GM04504 (cell line): ENCODE measurements around the gene CACNA1G.

Experiments used
- DNase-seq: peaks from one replicate; pipeline ENCODE4 v3.0.0-alpha.2; 2012; ENCODE audit warnings: low read depth

Gene CACNA1G

DNA sequence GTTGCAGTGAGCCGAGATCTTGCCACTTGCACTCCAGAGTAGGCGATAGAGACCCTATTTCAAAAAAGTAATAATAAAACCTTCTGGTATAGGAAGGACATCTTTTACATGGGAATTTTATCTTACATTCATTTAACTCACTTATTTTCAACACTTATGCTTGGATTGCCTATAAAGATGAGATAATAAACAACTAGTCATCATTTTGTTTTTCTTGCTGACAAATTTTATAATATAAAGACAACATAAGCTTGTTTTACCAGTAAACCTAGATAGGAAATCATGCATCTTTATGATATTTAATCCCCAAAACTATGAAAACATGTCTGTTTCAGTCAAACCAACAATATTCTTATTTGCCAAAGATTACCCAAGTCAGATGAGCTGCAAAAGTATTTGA, 91.1 kb downstream of the CACNA1G start:
- no peak for DNase-seq

DNA sequence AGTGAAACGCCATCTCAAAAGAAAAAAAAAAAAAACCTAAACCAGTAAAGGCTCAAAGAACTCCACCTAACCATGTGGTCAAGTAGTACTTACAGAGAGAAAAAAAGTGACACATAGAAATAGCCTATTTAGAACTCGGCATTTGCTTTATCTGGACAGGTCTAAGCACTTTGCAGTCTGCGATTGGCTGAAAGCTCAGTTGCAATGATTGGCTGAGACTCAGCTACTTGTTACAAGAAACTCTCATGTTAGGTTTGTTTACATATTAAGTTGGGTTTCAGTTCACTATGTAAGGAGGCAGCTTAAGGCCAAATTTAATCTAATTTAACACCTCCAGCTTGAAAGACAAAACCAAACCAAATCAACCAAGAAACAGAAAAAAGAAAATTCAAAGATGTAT, 93.2 kb downstream of the CACNA1G start:
- no peak for DNase-seq

DNA sequence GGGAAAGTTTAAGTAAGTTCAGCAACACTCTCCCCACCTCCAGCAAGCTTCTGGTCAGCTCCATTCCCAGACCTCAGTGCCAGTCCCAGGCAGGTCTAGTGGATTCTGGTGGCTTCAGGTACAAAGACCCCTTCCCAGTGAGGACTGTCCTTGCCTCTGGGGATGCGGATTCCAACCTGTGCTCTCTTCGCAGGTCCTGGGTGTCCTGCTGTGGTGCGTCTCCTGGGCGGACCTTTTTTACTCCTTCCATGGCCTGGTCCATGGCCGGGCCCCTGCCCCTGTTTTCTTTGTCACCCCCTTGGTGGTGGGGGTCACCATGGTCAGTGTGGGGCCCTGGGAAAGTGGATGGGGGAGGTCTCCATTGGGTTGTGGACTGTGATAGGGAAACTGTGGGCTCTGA, 96.0 kb downstream of the CACNA1G start:
- DNase-seq, result no peak

DNA sequence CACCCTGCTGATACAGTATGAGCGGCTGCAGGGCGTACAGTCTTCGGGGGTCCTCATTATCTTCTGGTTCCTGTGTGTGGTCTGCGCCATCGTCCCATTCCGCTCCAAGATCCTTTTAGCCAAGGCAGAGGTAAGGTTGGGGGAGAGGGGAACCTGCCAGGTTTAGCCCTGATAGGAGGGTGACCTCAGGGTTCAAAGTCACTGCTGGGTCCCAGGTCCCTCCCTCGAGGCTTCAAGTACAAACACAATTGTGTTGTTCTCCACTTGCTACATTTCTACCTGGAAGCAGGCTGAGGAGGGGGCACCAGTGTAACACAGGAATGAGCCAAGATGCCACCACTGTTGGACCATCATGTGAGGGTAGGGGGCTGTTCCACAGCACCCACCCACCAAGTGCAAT, 96.5 kb downstream of the CACNA1G start:
- no peak for DNase-seq

DNA sequence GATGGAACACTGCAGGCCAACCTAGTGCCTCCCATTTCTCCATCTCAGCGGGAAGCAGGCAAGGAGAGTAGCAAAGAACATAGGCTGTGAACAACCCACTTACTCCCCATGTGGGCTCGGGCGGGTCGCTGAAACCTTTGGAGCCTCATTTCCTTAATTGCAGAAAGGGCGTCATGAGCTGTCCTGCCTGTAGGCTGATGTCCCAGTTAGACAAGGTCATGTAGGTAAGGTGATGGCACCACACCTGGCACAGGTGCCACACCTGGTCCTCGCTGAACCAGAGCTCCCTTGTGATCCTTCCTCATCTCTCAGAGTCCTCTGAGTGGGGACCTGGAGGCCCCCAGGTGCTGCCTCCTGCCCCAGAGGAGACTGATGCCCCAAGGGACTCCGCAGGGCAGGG, 97.1 kb downstream of the CACNA1G start:
- no peak for DNase-seq

DNA sequence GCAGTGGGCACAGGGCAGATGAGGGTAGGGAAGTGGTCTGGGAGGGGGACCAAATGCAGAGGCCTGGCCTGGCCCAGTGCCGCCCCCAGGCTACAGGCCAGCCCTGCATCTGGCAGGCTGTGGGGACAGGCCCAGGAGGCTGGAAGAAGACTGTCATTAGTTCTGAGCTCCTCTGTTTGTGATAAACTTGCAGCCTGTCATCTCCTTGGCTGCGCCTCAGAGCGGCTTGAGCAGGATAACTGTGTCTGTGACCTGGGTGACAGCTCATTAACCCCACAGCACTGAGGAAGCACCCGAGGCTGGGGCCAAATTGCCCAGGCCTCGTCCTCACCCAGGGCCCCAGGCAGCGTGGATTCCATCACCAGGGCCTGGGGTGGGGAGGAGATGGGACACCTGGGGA, 98.1 kb downstream of the CACNA1G start:
- DNase-seq, result no peak

DNA sequence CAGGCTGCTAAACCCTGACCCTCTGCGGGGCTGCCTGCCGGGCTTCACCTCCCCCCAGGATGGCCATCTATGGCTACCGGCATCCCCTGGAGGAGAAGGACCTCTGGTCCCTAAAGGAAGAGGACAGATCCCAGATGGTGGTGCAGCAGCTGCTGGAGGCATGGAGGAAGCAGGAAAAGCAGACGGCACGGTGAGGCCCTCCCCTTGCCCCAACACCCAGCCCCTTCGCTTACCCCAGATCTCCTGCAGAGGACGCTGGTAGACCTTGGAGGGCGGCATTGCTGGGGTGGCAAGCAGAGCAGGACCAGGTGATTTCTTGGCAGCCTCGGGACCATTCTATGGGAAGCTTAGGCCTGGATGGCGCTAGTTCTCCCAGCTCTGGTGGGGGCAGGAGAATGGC, 98.7 kb downstream of the CACNA1G start:
- DNase-seq, result no peak

DNA sequence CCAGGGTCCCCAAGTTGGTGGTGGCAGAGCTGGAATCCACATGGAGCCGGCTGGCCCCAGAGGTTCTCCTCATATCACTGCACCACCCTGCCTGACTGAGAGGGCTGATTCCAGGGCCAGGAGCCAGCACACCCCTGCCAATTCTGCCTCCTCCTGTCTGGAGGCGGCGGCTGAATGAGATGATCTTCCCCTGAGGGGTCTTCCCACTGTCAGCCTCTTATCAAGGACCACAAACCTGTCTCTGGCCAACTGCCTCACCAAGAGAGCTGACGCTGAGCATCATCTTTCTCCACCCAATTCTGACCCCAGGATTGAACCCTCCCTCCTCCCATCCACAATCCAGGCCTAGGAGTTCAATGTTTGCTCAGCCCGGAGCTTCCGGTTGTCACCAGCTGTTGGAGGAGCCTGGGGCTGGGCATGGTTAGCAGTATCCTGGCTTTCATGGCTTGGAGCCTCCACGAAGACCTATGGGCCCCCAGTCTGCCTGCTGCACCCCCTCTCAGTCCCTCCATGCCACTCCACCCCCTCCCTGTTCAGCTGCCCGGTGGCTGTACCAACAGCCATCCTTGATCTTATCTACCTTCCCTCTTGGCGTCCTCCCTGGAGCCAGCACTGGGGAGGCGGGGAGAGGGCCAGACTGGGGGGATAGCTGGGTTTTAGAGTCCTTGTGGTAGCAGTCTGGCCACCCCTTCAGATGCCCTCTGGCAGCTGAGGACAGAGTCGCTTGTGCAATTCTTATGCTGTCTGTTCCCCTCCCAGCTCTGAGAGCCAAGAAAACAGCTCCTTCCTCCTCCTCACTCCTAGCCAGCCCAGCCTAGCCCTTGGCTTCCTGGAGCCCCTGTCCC, 99.7 kb downstream of the CACNA1G start:
- no peak for DNase-seq

DNA sequence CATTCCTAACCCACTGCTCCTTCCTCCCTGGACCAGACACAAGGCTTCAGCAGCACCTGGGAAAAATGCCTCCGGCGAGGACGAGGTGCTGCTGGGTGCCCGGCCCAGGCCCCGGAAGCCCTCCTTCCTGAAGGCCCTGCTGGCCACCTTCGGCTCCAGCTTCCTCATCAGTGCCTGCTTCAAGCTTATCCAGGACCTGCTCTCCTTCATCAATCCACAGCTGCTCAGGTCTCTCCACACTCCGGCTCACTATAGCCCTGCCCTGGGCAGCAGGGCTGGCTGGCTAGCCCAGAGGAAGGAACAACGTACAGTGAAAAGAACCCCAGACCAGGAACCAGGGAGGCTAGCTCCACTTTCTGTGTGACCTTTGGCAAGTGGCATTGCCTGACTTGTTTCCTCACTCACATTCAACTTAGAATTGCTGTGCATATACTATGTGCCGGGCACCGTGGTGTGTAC, 100.4 kb downstream of the CACNA1G start:
- DNase-seq, result no peak

DNA sequence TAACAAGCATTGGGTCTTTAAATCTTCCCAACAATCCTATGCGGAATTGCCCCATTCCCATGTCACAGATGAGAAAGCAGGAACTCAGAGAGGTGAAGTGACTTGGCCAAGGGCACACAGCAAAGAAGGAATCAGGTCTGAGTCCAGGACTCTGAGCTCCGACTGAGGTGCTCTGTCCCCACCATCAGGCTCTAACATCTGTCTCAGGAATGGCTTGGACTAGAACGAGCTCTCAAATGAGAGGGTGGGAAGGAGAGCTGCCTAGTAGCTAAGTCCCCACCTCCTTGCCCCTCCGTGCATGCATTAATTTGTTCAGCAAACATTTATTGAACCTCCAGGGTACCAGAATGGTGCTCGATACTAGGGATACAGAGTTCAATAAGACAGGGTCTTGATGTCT, 100.8 kb downstream of the CACNA1G start:
- no peak for DNase-seq

DNA sequence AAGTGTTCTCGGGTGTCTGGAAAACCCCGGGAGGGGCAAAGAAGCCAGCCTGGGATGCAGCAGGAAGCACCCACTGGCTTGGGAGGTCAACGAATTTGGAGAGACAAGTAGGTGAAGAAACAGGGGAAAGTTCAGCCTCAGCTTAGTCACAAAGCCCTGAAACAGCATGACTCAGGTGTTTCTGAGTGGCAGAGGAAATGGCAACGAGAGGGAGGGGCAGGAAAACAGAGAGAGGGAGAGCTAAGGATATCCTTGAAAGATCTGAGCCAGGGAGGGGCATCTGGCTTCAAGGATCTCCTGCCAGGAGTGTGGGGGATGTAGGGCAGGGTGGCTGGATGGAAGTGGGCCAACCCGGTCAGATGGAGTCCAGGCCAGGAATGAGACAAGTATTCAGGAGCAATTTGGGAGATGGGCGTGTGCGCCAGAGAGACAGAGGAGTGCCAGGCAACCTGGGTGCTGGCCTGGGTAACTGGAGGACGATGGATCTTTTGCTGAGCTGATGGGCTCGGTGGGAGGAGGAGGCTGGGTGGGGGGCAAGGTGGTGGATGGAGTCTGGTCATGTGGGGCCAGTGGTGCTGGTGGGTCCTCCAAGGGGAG, 101.4 kb downstream of the CACNA1G start:
- peak; percentile 87 for DNase-seq

DNA sequence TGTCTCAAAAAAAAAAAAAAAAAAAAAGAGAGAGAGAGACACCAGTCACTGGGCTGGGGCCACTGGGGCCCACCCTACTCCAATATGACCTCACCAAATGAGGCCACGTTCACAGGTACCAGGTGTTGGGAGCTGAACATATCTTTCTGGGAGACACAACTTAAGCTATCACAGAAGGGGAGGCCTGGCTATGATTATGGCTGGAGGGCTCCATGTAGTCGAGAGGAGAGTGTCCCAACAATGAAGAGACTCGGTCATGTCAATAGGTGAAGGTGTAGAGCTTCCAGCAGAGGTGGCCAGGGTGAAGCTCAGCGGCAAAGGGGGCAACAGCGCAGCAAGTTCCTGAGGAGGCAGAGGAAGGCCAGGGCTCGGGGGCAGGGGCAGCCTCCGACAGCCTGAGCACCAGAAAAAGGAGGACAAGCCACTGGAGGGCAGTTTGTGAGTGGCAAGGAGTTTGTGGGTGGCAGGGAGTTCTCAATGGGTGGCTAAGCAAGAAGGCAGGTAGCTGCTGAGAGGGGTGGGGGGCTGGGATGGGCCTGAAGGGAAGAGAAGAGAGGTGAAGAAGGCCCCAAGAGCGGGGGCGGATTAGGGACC, 102.2 kb downstream of the CACNA1G start:
- DNase-seq, result no peak

DNA sequence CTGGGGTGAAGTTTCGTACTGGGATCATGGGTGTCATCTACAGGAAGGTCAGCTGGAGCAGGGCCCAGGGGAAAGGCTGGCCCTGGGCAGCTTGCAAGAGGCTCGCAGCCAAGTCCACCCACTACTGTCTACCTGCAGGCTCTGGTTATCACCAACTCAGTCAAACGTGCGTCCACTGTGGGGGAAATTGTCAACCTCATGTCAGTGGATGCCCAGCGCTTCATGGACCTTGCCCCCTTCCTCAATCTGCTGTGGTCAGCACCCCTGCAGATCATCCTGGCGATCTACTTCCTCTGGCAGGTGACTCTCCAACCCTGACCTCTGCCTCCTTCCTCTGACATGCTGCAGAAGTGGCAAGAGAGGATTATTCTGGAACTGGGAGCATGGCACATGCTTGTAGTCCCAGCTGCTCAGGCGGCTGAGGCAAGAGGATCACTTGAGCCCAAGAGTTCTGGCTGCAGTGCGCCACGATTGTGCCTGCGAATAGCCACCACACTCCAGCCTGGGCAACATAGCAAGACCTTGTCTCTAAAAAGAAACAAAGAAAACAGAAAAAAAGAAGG, 103.4 kb downstream of the CACNA1G start:
- no peak for DNase-seq

DNA sequence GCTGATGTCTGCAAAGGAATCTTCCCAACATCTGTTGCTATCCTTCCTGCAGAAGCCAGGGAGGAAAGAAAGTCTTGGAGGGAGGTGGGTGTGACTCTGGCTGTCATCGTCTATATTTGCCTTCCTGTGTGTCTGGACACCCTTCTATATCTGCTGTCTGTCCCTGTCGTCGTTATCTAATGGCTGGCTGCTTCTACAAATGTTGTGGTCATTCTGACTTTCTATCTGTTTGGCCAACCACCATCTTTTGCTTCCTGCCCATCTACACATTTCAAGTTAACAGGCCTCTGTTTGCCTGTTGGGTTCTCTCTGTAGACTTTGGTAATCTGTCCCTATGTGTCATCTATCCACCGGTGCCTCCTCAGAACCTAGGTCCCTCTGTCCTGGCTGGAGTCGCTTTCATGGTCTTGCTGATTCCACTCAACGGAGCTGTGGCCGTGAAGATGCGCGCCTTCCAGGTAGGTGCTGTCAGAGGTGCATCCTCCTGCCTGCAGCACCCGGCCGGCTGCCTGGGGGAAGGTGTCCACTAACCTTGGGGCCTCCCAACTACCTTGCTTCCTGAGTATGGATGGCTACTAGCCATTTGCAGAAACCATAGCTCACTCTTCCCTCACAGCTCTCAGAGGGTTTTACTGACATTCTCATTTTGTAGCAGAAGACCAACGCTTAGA, 104.4 kb downstream of the CACNA1G start:
- no peak for DNase-seq

DNA sequence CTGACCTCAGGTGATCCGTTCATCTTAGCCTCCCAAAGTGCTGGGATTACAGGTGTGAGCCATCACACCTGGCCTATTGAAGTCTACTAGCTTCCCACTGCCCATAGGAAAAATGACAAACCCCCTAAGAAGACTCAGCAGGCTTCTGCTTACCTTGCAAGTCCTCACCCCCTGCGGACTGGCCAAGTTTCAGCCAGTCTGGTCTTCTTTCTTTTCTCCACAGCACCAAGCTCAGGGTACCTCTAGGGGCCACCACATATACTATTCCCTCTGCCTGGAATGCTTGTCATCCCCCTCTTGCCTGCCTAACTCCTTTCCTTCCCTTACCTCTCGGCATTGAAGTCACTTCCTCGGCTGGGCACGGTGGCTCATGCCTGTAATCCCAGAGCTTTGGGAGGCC, 105.3 kb downstream of the CACNA1G start:
- no peak for DNase-seq

DNA sequence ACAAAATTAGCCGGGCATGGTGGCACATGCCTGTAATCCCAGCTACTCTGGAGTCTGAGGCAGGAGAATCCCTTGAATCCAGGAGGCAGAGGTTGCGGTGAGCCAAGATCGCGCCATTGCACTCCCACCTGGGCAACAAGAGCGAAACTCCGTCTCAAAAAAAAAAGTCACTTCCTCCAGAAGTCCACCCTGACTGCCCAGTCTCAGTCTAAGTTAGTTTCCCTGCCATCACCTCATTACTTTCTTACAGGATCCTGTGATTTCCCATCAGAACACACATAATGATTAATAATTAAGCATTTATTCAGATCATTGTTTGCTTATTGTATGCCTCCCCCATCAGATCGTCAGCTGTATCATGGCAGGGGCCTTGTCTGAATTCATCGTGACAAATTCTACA, 105.8 kb downstream of the CACNA1G start:
- no peak for DNase-seq

DNA sequence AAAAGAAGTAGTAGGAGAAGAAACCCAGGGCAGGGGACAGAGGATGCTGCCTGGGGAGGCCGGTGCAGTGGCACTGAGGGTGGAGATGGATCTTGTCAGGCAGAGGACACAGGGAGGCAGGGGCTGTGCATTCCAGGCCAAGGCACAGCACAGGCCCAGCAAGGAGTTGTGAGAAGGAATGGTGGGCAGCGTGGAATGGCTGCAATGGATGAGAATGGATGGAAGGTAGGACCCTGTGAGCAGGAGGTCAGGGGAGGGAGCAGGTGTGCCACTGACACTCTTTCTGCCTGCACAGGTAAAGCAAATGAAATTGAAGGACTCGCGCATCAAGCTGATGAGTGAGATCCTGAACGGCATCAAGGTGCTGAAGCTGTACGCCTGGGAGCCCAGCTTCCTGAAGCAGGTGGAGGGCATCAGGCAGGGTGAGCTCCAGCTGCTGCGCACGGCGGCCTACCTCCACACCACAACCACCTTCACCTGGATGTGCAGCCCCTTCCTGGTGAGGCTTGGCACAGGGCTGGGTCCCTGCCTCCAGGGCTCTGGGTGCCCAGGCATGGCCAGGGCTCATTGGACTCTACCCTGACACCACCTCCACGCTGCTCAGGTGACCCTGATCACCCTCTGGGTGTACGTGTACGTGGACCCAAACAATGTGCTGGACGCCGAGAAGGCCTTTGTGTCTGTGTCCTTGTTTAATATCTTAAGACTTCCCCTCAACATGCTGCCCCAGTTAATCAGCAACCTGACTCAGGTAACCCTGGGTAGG, 106.9 kb downstream of the CACNA1G start:
- DNase-seq, result no peak

DNA sequence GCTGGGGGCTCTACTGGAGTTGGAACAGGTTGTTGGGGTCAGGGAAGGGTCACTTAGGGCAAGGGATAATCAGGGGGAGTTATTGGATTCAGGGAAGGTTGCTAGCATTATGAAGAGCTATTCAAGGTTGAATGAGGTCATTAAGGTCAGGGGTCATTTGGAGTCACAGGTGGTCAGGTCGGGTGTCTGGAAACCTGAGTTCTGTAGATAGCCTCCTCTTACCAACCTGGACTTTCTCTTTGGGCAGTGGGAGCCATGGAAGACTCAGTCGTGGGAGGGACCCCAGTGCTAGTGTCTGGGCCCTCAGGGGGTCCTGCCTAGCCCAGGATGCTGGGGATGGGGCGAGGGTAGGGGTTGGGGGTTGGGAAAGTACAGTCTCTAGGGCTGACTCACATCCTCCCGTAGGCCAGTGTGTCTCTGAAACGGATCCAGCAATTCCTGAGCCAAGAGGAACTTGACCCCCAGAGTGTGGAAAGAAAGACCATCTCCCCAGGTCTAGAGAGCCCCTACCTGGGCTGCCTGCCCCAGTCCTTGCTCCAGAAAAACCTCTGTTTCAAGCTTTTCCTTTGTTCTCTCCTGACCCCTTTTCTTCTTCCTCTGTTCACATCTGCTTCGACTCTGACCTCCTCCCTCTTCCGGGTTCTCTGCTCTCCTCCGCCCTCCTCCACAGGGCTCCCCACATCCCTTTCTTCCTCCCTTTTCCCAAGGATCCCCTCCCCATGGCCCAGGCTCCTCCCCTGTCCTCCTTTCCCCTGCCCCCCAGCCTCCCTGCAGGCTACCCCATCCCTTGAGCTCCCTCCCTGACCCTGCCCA, 107.7 kb downstream of the CACNA1G start:
- no peak for DNase-seq

DNA sequence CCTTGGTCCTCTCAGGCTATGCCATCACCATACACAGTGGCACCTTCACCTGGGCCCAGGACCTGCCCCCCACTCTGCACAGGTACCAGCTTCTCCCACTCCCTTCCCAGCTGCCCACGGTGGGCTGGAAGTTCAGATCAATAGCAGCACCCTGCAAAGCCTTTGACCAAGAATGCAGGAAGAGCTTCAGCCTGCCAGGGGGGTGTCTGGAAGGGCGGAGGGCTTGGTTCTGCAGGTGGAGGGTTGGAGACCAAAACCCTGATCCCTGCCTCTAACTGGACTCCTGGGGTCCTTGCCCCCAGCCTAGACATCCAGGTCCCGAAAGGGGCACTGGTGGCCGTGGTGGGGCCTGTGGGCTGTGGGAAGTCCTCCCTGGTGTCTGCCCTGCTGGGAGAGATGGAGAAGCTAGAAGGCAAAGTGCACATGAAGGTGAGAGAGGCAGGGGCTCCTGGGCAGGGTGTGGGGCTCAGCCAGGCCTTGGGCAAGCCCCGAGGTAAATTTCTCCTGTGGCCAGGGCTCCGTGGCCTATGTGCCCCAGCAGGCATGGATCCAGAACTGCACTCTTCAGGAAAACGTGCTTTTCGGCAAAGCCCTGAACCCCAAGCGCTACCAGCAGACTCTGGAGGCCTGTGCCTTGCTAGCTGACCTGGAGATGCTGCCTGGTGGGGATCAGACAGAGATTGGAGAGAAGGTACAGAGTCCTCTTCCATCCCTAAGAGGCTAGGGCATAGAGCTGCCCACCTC, 108.5 kb downstream of the CACNA1G start:
- DNase-seq, result no peak

DNA sequence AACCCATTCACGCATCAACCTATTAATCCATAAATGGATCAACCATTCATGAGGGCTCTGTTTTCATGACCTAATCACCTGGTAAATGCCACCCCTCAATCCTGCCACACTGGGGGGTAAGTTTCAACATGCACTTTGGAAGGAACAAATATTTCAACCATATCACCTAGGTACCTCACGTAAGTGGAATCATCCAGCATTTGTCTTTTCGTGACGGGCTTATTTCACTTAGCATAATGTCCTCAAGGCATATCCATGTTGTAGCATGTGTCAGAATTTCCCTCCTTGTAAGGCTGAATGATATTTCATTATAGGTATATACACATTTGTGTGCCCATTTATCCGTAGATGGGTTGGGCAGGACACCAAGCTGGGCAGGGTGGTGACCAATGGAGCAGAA, 111.6 kb downstream of the CACNA1G start:
- no peak for DNase-seq
